Endodermal cell (in vitro differentiated cells): ENCODE data around the gene IL36A. TPM values are rescaled to one million over a fixed set of nuclear protein-coding genes. Genes with fewer than 3 reads are reported as not detected.

Experiments
- DNase-seq: peaks from one replicate; pipeline ENCODE4 v3.0.0-alpha.2; 2017
- H3K27ac ChIP-seq: 2 replicates; pipeline ENCODE4 v1.5.1; 2013; ENCODE audit warnings: mild to moderate bottlenecking, low read depth, low read length, moderate library complexity
- H3K27me3 ChIP-seq: 2 replicates; pipeline ENCODE4 v1.6.1; 2013; ENCODE audit warnings: mild to moderate bottlenecking, low read length, moderate library complexity; ENCODE audit not compliant: insufficient read depth, control insufficient read depth, poor library complexity, severe bottlenecking
- H3K36me3 ChIP-seq: 2 replicates; pipeline ENCODE4 v1.7.0; 2013; ENCODE audit warnings: mild to moderate bottlenecking, low read length, moderate library complexity; ENCODE audit not compliant: control insufficient read depth, insufficient read depth
- H3K4me1 ChIP-seq: one replicate; pipeline ENCODE4 v1.7.0; 2013; ENCODE audit warnings: low read length; ENCODE audit not compliant: control insufficient read depth, insufficient read depth
- H3K4me3 ChIP-seq: 2 replicates; pipeline ENCODE4 v1.5.1; 2013; ENCODE audit warnings: mild to moderate bottlenecking, low read length, moderate library complexity
- H3K9ac ChIP-seq: 2 replicates; pipeline ENCODE4 v1.6.1; 2013; ENCODE audit warnings: mild to moderate bottlenecking, low read length, moderate library complexity; ENCODE audit not compliant: poor library complexity, severe bottlenecking; ENCODE audit errors: extremely low read depth
- H3K9me3 ChIP-seq: 2 replicates; pipeline ENCODE4 v1.6.1; 2013; ENCODE audit warnings: mild to moderate bottlenecking, low read length, moderate library complexity; ENCODE audit not compliant: control insufficient read depth
- H3K27ac Mint-ChIP-seq: 2 replicates; pipeline ENCODE4 v1.8.0; 2020; ENCODE audit warnings: mixed read lengths
- H3K27me3 Mint-ChIP-seq: 2 replicates; pipeline ENCODE4 v1.8.0; 2021; ENCODE audit warnings: mild to moderate bottlenecking, mixed read lengths; ENCODE audit not compliant: insufficient read depth
- H3K36me3 Mint-ChIP-seq: 2 replicates; pipeline ENCODE4 v1.8.0; 2020; ENCODE audit warnings: low read depth, mixed read lengths
- H3K4me1 Mint-ChIP-seq: 2 replicates; pipeline ENCODE4 v1.8.0; 2020; ENCODE audit warnings: mixed read lengths
- H3K4me3 Mint-ChIP-seq: 2 replicates; pipeline ENCODE4 v1.8.0; 2020; ENCODE audit warnings: mild to moderate bottlenecking, moderate library complexity, mixed read lengths
- H3K9me3 Mint-ChIP-seq: 2 replicates; pipeline ENCODE4 v1.8.0; 2020; ENCODE audit warnings: mild to moderate bottlenecking, mixed read lengths
- WGBS, 2 experiments: methylation state at CpG; one replicate each; pipeline versions ENCODE4 v1.1.5 to v1.1.7; 2013; ENCODE audit warnings: missing lambda C conversion rate in 2 of 2, mixed read lengths in 1 of 2; ENCODE audit not compliant: insufficient coverage in 1 of 2, insufficient read length in 1 of 2; 5-methylcytosine and 5-hydroxymethylcytosine counted together
- total RNA-seq, 2 donors: library from RNA; stranded (reverse); fragmentation: NEBNext Ultra II Directional in 1 of 2; extraction: Animal tissue kit (Norgen Biotek cat#: 25700) in 1 of 2; gene quantifications; 2 replicates in 1 of 2; 3 replicates in 1 of 2; pipeline ENCODE4 v1.2.1, GENCODE V29; 2021
- TF ChIP-seq, protein P1 (sequence below): fragments of 200-600 bp; sonication (generic); conservative IDR thresholded peaks from 2 replicates; pipeline ENCODE4 v1.5.0; 2021; ENCODE audit warnings: antibody characterized with exemption, mild to moderate bottlenecking

IL36A gene
- total RNA-seq, 2 donors from 2014 or later, result not detected

GRCh38 chr2:112997151-112997550 is 8.1 kb upstream of the IL36A start:
- peaks cover 15% of the 10 kb centered on the region for H3K27me3 Mint-ChIP-seq
- no peak overlapping the region for H3K4me3 Mint-ChIP-seq
- H3K9me3 ChIP-seq, result peaks cover 25% of the 10 kb centered on the region
- H3K27ac ChIP-seq, result no peak overlapping the region
- TF ChIP-seq, protein P1, sequence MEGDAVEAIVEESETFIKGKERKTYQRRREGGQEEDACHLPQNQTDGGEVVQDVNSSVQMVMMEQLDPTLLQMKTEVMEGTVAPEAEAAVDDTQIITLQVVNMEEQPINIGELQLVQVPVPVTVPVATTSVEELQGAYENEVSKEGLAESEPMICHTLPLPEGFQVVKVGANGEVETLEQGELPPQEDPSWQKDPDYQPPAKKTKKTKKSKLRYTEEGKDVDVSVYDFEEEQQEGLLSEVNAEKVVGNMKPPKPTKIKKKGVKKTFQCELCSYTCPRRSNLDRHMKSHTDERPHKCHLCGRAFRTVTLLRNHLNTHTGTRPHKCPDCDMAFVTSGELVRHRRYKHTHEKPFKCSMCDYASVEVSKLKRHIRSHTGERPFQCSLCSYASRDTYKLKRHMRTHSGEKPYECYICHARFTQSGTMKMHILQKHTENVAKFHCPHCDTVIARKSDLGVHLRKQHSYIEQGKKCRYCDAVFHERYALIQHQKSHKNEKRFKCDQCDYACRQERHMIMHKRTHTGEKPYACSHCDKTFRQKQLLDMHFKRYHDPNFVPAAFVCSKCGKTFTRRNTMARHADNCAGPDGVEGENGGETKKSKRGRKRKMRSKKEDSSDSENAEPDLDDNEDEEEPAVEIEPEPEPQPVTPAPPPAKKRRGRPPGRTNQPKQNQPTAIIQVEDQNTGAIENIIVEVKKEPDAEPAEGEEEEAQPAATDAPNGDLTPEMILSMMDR, result no peak
- H3K27ac Mint-ChIP-seq, result no peak overlapping the region
- H3K36me3 ChIP-seq, result no peaks in the 10 kb centered on the region
- H3K4me1 Mint-ChIP-seq, result no peaks in the 10 kb centered on the region
- 50% methylated on average over 1 of the region's 1 CpG; no CpG with 5 or more reads in 1 of the 2 experiments for WGBS, 2 experiments
- DNase-seq, result no peak
- no peak overlapping the region for H3K4me3 ChIP-seq
- no peaks in the 10 kb centered on the region for H3K4me1 ChIP-seq
- peaks cover 29% of the 10 kb centered on the region for H3K9me3 Mint-ChIP-seq
- peaks cover 16% of the 10 kb centered on the region for H3K27me3 ChIP-seq
- H3K9ac ChIP-seq, result no peak overlapping the region
- H3K36me3 Mint-ChIP-seq, result no peaks in the 10 kb centered on the region

DNA sequence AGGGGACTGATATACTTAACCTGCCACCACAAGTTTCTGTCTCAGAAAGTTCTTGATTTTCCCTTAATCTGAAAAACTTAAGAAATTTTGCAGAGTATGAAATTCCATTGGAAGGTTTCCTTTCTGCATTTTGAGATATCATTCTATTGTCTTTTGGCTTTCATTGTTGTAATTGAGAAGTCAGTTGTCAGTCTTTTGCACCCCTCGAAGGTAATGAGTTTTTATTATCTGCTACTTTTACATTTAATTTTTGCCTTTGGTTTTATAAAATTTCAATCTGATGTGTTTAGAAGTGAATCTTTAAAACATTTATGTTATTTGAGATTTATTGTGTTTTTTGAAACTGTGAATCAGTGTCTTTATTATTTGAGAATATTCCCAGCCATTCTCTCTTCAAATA is 4.8 kb upstream of the IL36A start:
- Histone ChIP-seq H3K9me3 (peaks cover 21% of the 10 kb centered on the region), H3K36me3 (no peaks in the 10 kb centered on the region), H3K9ac (no peak overlapping the region), H3K27me3 (peaks cover 18% of the 10 kb centered on the region), H3K4me3 (no peak overlapping the region), H3K27ac (no peak overlapping the region), H3K4me1 (no peaks in the 10 kb centered on the region)
- Mint-ChIP-seq H3K4me3 (no peak overlapping the region), H3K4me1 (no peaks in the 10 kb centered on the region), H3K27me3 (peaks cover 7% of the 10 kb centered on the region), H3K9me3 (peaks cover 22% of the 10 kb centered on the region), H3K27ac (no peak overlapping the region), H3K36me3 (no peaks in the 10 kb centered on the region)
- TF ChIP-seq, protein P1, result no peak
- DNase-seq, result no peak
- WGBS, 2 experiments, result 90% methylated on average over 1 of the region's 1 CpG; no CpG with 5 or more reads in 1 of the 2 experiments

DNA sequence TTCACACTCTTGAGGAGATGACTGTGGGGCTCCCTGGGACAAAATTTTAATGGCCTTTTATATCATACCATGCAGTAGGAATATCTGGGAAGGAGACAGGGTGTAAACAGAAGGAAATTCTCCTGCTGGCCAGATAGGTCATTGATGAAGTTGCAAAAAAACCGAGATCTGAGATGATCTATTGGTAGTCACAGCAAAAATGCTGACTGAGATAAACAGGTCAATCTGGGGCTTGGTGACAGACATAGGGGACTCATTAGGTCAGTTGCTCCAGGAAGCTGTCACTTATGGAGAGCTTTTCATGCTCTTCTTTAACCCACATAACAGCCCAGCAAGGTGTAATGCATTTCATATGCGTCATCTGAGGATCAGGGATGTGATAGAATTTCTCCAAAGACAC is 2.6 kb upstream of the IL36A start:
- H3K9ac ChIP-seq, result no peak overlapping the region
- DNase-seq, result no peak
- Mint-ChIP-seq H3K9me3 (peaks cover 22% of the 10 kb centered on the region), H3K4me3 (no peak overlapping the region), H3K27me3 (peaks cover 7% of the 10 kb centered on the region), H3K4me1 (no peaks in the 10 kb centered on the region), H3K27ac (no peak overlapping the region), H3K36me3 (no peaks in the 10 kb centered on the region)
- H3K27ac ChIP-seq, result no peak overlapping the region
- TF ChIP-seq, protein P1, result no peak
- peaks cover 21% of the 10 kb centered on the region for H3K9me3 ChIP-seq
- H3K4me1 ChIP-seq, result no peaks in the 10 kb centered on the region
- H3K27me3 ChIP-seq, result peaks cover 22% of the 10 kb centered on the region
- no peak overlapping the region for H3K4me3 ChIP-seq
- H3K36me3 ChIP-seq, result no peaks in the 10 kb centered on the region
- 73 to 88% methylated on average over 2 of the region's 2 CpGs for WGBS, 2 experiments
